Endothelial cell of coronary artery (primary cell): ENCODE measurements around the gene CLRN2. TPM values are rescaled to one million over a fixed set of nuclear protein-coding genes. Genes with fewer than 3 reads are reported as not detected.

ENCODE experiments used
- total RNA-seq: library from RNA; depleted of rRNA; stranded (reverse); fragments of >200 nt; gene quantifications from 2 replicates; pipeline ENCODE4 v1.2.3, GENCODE V29; 2014

The CLRN2 gene
- total RNA-seq, result not detected in 2 replicates

GRCh38 chr4:17514865-17515264 lies at the start of gene CLRN2:
Gene CLRN2, plus strand, starts transcription at chr4:17515165. Its CDS starts 102 bp downstream, at chr4:17515267.

GRCh38 chr4:17511950-17512795 lies 2.8 kb upstream of the CLRN2 start, which contains the start of gene QDPR:
Gene QDPR, minus strand, starts transcription at chr4:17512090. Its CDS starts 36 bp downstream, at chr4:17512054.

Other genes with a start within 250 kb of the CLRN2 start
- gene QDPR, start 3.1 kb upstream of the CLRN2 start, total RNA-seq, result 20.0 and 27.0 TPM in 2 replicates
- 143 and 189 TPM in 2 replicates for gene LAP3, start 62.0 kb downstream of the CLRN2 start, total RNA-seq
- 10.8 and 12.8 TPM in 2 replicates for gene MED28, start 99.5 kb downstream of the CLRN2 start, total RNA-seq